SK-N-SH (cell line): ENCODE measurements around the gene POU2F1. TPM values are rescaled to one million over a fixed set of nuclear protein-coding genes. Genes with fewer than 3 reads are reported as not detected.

Experiments used
- CTCF ChIA-PET: fragments of 300-600, 350-600 bp; formaldehyde crosslinking; extraction: SDS; loops from one replicate; lab custom pipeline; 2021; lab: Yijun Ruan, JAX
- POLR2A ChIA-PET: fragments of 350-600 bp; sonication (Branson Sonifier 250); formaldehyde crosslinking; extraction: SDS; loops from one replicate; lab custom pipeline; 2020; ENCODE audit warnings: antibody characterized with exemption, inconsistent platforms; lab: Yijun Ruan, JAX
- DNase-seq: peaks from one replicate; pipeline ENCODE4 v3.0.0; 2012
- H2AFZ ChIP-seq: fragments of 200-600 bp; sonication (generic); 2 replicates; pipeline ENCODE4 v1.8.1; 2016; ENCODE audit warnings: antibody characterized with exemption, mild to moderate bottlenecking, low read depth
- H3F3A ChIP-seq: fragments of 200-600 bp; sonication (generic); replicated peaks from 2 replicates; pipeline ENCODE3; 2016; ENCODE audit warnings: antibody characterized with exemption, mild to moderate bottlenecking; ENCODE audit not compliant: insufficient read depth
- H3K27ac ChIP-seq, 2 experiments: fragments of 200-500 bp in 1 of 2; fragments of 200-600 bp in 1 of 2; sonication (Bioruptor generic) in 1 of 2; sonication (generic), shearing (Covaris generic) in 1 of 2; 2 replicates each; pipeline versions ENCODE4 v1.5.1 to v1.6.1; 2014 to 2016; ENCODE audit warnings: low read depth in 2 of 2, inconsistent platforms in 1 of 2, low read length in 1 of 2, mild to moderate bottlenecking in 1 of 2, mixed read lengths in 1 of 2
- H3K27me3 ChIP-seq: fragments of 200-600 bp; sonication (generic), shearing (Covaris generic); 2 replicates; pipeline ENCODE4 v1.6.1; 2016; ENCODE audit warnings: mixed run types; ENCODE audit not compliant: insufficient read depth
- H3K36me3 ChIP-seq, 2 experiments: fragments of 200-500 bp in 1 of 2; fragments of 200-600 bp in 1 of 2; sonication (Bioruptor generic) in 1 of 2; sonication (generic) in 1 of 2; replicated peaks in 1 of 2; 2 replicates each; pipeline versions ENCODE3 to v1.5.1; 2014 to 2016; ENCODE audit warnings: low read length in 1 of 2, mild to moderate bottlenecking in 1 of 2; ENCODE audit not compliant: insufficient read depth in 2 of 2, control insufficient read depth in 1 of 2
- H3K4me1 ChIP-seq, 2 experiments: fragments of 200-500 bp in 1 of 2; fragments of 200-600 bp in 1 of 2; sonication (Bioruptor generic) in 1 of 2; sonication (generic), shearing (Covaris generic) in 1 of 2; 2 replicates each; pipeline versions ENCODE4 v1.5.1 to v1.6.1; 2014 to 2016; ENCODE audit warnings: low read depth in 1 of 2, low read length in 1 of 2, mixed run types in 1 of 2; ENCODE audit not compliant: insufficient read depth in 2 of 2, control insufficient read depth in 1 of 2
- H3K4me2 ChIP-seq: fragments of 200-600 bp; sonication (generic), shearing (Covaris generic); 2 replicates; pipeline ENCODE4 v1.6.1; 2017; ENCODE audit warnings: mixed run types
- H3K4me3 ChIP-seq, 2 experiments: fragments of 200-500 bp in 1 of 2; fragments of 200-600 bp in 1 of 2; sonication (Bioruptor generic) in 1 of 2; sonication (generic), shearing (Covaris generic) in 1 of 2; 2 replicates each; pipeline versions ENCODE4 v1.5.1 to v1.8.1; 2014 to 2016; ENCODE audit warnings: low read depth in 2 of 2, inconsistent platforms in 1 of 2, low read length in 1 of 2, mild to moderate bottlenecking in 1 of 2, mixed read lengths in 1 of 2, moderate library complexity in 1 of 2
- H3K79me2 ChIP-seq: fragments of 200-600 bp; sonication (generic); 2 replicates; pipeline ENCODE4 v1.8.1; 2017; ENCODE audit warnings: mild to moderate bottlenecking; ENCODE audit not compliant: insufficient read depth
- H3K9ac ChIP-seq: fragments of 200-600 bp; sonication (generic); 2 replicates; pipeline ENCODE4 v1.6.1; 2017; ENCODE audit warnings: mixed run types
- H3K9me2 ChIP-seq: fragments of 200-600 bp; sonication (generic); 2 replicates; pipeline ENCODE4 v1.6.1; 2017; ENCODE audit warnings: mixed run types
- H3K9me3 ChIP-seq: fragments of 200-600 bp; sonication (generic); 2 replicates; pipeline ENCODE4 v1.6.1; 2017; ENCODE audit warnings: mixed run types, mild to moderate bottlenecking, moderate library complexity
- H4K20me1 ChIP-seq: fragments of 200-600 bp; sonication (generic); 2 replicates; pipeline ENCODE4 v1.6.1; 2017; ENCODE audit warnings: mild to moderate bottlenecking, mixed run types; ENCODE audit not compliant: insufficient read depth
- CTCF ChIP-seq: fragments of 200-600 bp; sonication (generic); IDR thresholded peaks from 2 replicates; pipeline ENCODE4 v1.6.1; 2017; ENCODE audit warnings: antibody characterized with exemption, mild to moderate bottlenecking, moderate library complexity
- EZH2phosphoT487 ChIP-seq: fragments of 200-600 bp; sonication (generic); IDR thresholded peaks from 2 replicates; pipeline ENCODE4 v1.6.1; 2017; ENCODE audit warnings: low read depth, mixed run types, mild to moderate bottlenecking, antibody characterized with exemption, moderate library complexity, borderline replicate concordance
- FOSL2 ChIP-seq: IDR thresholded peaks from 2 replicates; pipeline ENCODE4 v1.4.0; 2012; ENCODE audit warnings: low read depth, mild to moderate bottlenecking, moderate library complexity, borderline replicate concordance
- GATA2 ChIP-seq: sonication (generic); formaldehyde crosslinking; IDR thresholded peaks from 2 replicates; pipeline ENCODE4 v1.5.0; 2020; ENCODE audit warnings: mild to moderate bottlenecking, missing genetic modification reagents
- NFIC ChIP-seq: IDR thresholded peaks from 2 replicates; pipeline ENCODE4 v1.4.0; 2012; ENCODE audit warnings: borderline replicate concordance
- TEAD4 ChIP-seq: IDR thresholded peaks from 2 replicates; pipeline ENCODE4 v1.4.0; 2012; ENCODE audit warnings: mild to moderate bottlenecking, borderline replicate concordance; ENCODE audit not compliant: insufficient read depth
- YY1 ChIP-seq: IDR thresholded peaks from 2 replicates; pipeline ENCODE4 v1.4.0; 2012; ENCODE audit warnings: low read depth, mild to moderate bottlenecking
- ZBTB33 ChIP-seq: IDR thresholded peaks from 2 replicates; pipeline ENCODE4 v1.4.0; 2012; ENCODE audit warnings: low read depth, borderline replicate concordance
- WGBS: methylation state at CpG from one replicate; pipeline ENCODE4 v1.1.6; 2017; ENCODE audit warnings: low lambda C conversion rate; 5-methylcytosine and 5-hydroxymethylcytosine counted together
- polyA plus RNA-seq, 3 experiments: library from polyadenylated mRNA; depleted of rRNA; stranded (reverse); fragments of >200 nt; gene quantifications; 2 replicates each; pipeline ENCODE4 v1.2.3, GENCODE V29; 2012

POU2F1 gene
- polyA plus RNA-seq, 1 of the 3 experiments (the other 2 are of a cell fraction) = 1.2 TPM

GRCh38 chr1:167197692-167198091 is 23.0 kb upstream of the POU2F1 start:
- Histone ChIP-seq H3K27me3 (no peaks in the 10 kb centered on the region), H3K9me2 (no peaks in the 10 kb centered on the region), H3K4me2 (no peak overlapping the region), H3K27ac (no peak overlapping the region), H3K36me3 (no peaks in the 10 kb centered on the region), H3K9ac (no peak overlapping the region), H3K4me1 (peaks cover 0 to 11% of the 10 kb centered on the region in 2 experiments; a peak in 1 of 4 replicates), H3K79me2 (no peaks in the 10 kb centered on the region), H3K4me3 (no peak overlapping the region), H2AFZ (no peak overlapping the region), H4K20me1 (no peaks in the 10 kb centered on the region), H3K9me3 (no peaks in the 10 kb centered on the region), H3F3A (no peaks in the 10 kb centered on the region)
- POLR2A ChIA-PET = no interaction called here
- TF ChIP-seq FOSL2 (no peak), NFIC (no peak), EZH2phosphoT487 (no peak)
- CTCF ChIA-PET = interaction anchor here (1.4 kb wide), 1 partner anchor 287 kb away, joined by 3 read pairs; no protein-coding TSS in a partner anchor
- 70% methylated on average over 4 of the region's 4 CpGs for WGBS
- no peak for DNase-seq

GRCh38 chr1:167198518-167199133 is 22.1 kb upstream of the POU2F1 start:
- POLR2A ChIA-PET = no interaction called here

More at GRCh38 chr1:167198518-167199133, 22.1 kb upstream of the POU2F1 start:
- DNase-seq = no peak
- H3K79me2 ChIP-seq = no peaks in the 10 kb centered on the region
- CTCF ChIA-PET = interaction anchor here (1.4 kb wide), 1 partner anchor 288 kb away, joined by 3 read pairs; no protein-coding TSS in a partner anchor
- no peaks in the 10 kb centered on the region for H3K36me3 ChIP-seq
- no peaks in the 10 kb centered on the region for H3K27me3 ChIP-seq
- no peak overlapping the region for H3K9ac ChIP-seq
- TF ChIP-seq ZBTB33 (no peak), YY1 (no peak), GATA2 (CRISPR knock-in tag) (no peak), CTCF (no peak), TEAD4 (no peak)
- no peaks in the 10 kb centered on the region for H3F3A ChIP-seq
- peaks cover 0 to 11% of the 10 kb centered on the region in 2 experiments; a peak in 1 of 4 replicates for H3K4me1 ChIP-seq
- H3K9me3 ChIP-seq = no peaks in the 10 kb centered on the region
- H4K20me1 ChIP-seq = no peaks in the 10 kb centered on the region
- no peak overlapping the region for H3K4me2 ChIP-seq
- WGBS = 62% methylated on average over 5 of the region's 5 CpGs
- no peaks in the 10 kb centered on the region for H3K9me2 ChIP-seq
- H3K4me3 ChIP-seq = no peak overlapping the region
- no peak overlapping the region for H2AFZ ChIP-seq
- H3K27ac ChIP-seq = no peak overlapping the region
